Erythroblast (primary cell): ENCODE measurements around the gene TEAD1.

Experiments used
- DNase-seq, 2 experiments: peaks; one replicate each; lab custom pipeline; 2025; lab: John Stamatoyannopoulos, UW
- GATA1 ChIP-seq: IDR thresholded peaks from 2 replicates; pipeline ENCODE4 v1.6.1; 2011; ENCODE audit warnings: low read depth, mild to moderate bottlenecking, control low read depth, low read length, moderate library complexity
- POLR2A ChIP-seq: IDR thresholded peaks from 2 replicates; pipeline ENCODE4 v1.6.1; 2011; ENCODE audit warnings: mild to moderate bottlenecking, low read length

TEAD1 gene

GRCh38 chr11:12800032-12800671 is 125.9 kb downstream of the TEAD1 start:
- no peak for DNase-seq
- no peak for TF ChIP-seq POLR2A
- no peak for TF ChIP-seq GATA1

GRCh38 chr11:12800871-12801270 is 126.7 kb downstream of the TEAD1 start:
- DNase-seq: no peak
- TF ChIP-seq GATA1 (no peak), POLR2A (no peak)

- TF ChIP-seq GATA1 (no peak), POLR2A (no peak)
- no peak for DNase-seq
Measured at GRCh38 chr11:12801976-12802375, 127.8 kb downstream of the TEAD1 start.

- TF ChIP-seq POLR2A: no peak
- no peak for TF ChIP-seq GATA1
- no peak for DNase-seq
Measured at GRCh38 chr11:12802418-12803085, 128.3 kb downstream of the TEAD1 start.

GRCh38 chr11:12803086-12803826 is 129.0 kb downstream of the TEAD1 start:
- TF ChIP-seq POLR2A: no peak
- TF ChIP-seq GATA1: no peak
- DNase-seq: no peak

- DNase-seq: no peak
- no peak for TF ChIP-seq GATA1
- no peak for TF ChIP-seq POLR2A
Measured at GRCh38 chr11:12806113-12806512, 131.9 kb downstream of the TEAD1 start.

GRCh38 chr11:12807621-12808020 is 133.4 kb downstream of the TEAD1 start:
- no peak for DNase-seq
- no peak for TF ChIP-seq GATA1
- no peak for TF ChIP-seq POLR2A

GRCh38 chr11:12808519-12808918 is 134.3 kb downstream of the TEAD1 start:
- no peak for TF ChIP-seq POLR2A
- TF ChIP-seq GATA1: no peak
- DNase-seq: no peak

GRCh38 chr11:12809364-12809763 is 135.1 kb downstream of the TEAD1 start:
- no peak for TF ChIP-seq GATA1
- DNase-seq: no peak

GRCh38 chr11:12809864-12810567 is 135.8 kb downstream of the TEAD1 start:
- TF ChIP-seq GATA1: no peak
- no peak for TF ChIP-seq POLR2A
- no peak for DNase-seq

GRCh38 chr11:12810568-12810894 is 136.3 kb downstream of the TEAD1 start:
- TF ChIP-seq GATA1 (no peak), POLR2A (no peak)
- DNase-seq: no peak

GRCh38 chr11:12811861-12812260 is 137.6 kb downstream of the TEAD1 start:
- TF ChIP-seq GATA1 (no peak), POLR2A (no peak)
- DNase-seq: no peak

GRCh38 chr11:12812849-12813248 is 138.6 kb downstream of the TEAD1 start:
- TF ChIP-seq POLR2A (no peak), GATA1 (no peak)
- DNase-seq: peak; percentile 15 to 50
